C4-2B (cell line): Measurements from ENCODE around the gene ABCG1.

ENCODE experiments used
- H3K27ac ChIP-seq: fragments of 450-650 bp; 2 replicates; pipeline ENCODE4 v1.5.1; 2017
- CTCF ChIP-seq: fragments of 450-650 bp; conservative IDR thresholded peaks from 2 replicates; pipeline ENCODE4 v1.5.1; 2017; ENCODE audit warnings: mild to moderate bottlenecking
- ZFX ChIP-seq: fragments of 450-650 bp; IDR thresholded peaks from 2 replicates; pipeline ENCODE4 v1.6.1; 2017

Gene ABCG1

GRCh38 chr21:42223826-42224575 is 5.1 kb downstream of the ABCG1 start:
- no peak overlapping the region for H3K27ac ChIP-seq
- TF ChIP-seq CTCF (no peak), ZFX (no peak)

GRCh38 chr21:42225042-42225441 is 6.1 kb downstream of the ABCG1 start:
- no peak overlapping the region for H3K27ac ChIP-seq
- no peak for TF ChIP-seq CTCF
- TF ChIP-seq ZFX, result no peak

- H3K27ac ChIP-seq, result no peak overlapping the region
Observed at GRCh38 chr21:42225571-42226155, 6.7 kb downstream of the ABCG1 start.

GRCh38 chr21:42226626-42227025 is 7.7 kb downstream of the ABCG1 start:
- TF ChIP-seq CTCF (no peak), ZFX (no peak)
- H3K27ac ChIP-seq, result no peak overlapping the region

More at GRCh38 chr21:42225571-42226155, 6.7 kb downstream of the ABCG1 start:
- no peak for TF ChIP-seq CTCF
- TF ChIP-seq ZFX, result no peak

- TF ChIP-seq ZFX, result no peak
- TF ChIP-seq CTCF, result no peak
- no peak overlapping the region for H3K27ac ChIP-seq
Observed at GRCh38 chr21:42227909-42228708, 9.2 kb downstream of the ABCG1 start.

GRCh38 chr21:42228709-42229220 is 9.8 kb downstream of the ABCG1 start:
- TF ChIP-seq CTCF, result no peak
- TF ChIP-seq ZFX, result no peak
- no peak overlapping the region for H3K27ac ChIP-seq
